ENCODE results near the gene DUSP12. TPM values are rescaled to one million over a fixed set of nuclear protein-coding genes. Genes with fewer than 3 reads are reported as not detected.

The DUSP12 gene
- total RNA-seq (2014; rRNA removed; shearing (Covaris generic)) (27.4 and 34.2 TPM in 2 replicates), polyA plus RNA-seq (2016; fragmentation: Nextera tagmentation; extraction: Ambion mirVana) (29.9 and 34.9 TPM in 2 replicates)

DNA sequence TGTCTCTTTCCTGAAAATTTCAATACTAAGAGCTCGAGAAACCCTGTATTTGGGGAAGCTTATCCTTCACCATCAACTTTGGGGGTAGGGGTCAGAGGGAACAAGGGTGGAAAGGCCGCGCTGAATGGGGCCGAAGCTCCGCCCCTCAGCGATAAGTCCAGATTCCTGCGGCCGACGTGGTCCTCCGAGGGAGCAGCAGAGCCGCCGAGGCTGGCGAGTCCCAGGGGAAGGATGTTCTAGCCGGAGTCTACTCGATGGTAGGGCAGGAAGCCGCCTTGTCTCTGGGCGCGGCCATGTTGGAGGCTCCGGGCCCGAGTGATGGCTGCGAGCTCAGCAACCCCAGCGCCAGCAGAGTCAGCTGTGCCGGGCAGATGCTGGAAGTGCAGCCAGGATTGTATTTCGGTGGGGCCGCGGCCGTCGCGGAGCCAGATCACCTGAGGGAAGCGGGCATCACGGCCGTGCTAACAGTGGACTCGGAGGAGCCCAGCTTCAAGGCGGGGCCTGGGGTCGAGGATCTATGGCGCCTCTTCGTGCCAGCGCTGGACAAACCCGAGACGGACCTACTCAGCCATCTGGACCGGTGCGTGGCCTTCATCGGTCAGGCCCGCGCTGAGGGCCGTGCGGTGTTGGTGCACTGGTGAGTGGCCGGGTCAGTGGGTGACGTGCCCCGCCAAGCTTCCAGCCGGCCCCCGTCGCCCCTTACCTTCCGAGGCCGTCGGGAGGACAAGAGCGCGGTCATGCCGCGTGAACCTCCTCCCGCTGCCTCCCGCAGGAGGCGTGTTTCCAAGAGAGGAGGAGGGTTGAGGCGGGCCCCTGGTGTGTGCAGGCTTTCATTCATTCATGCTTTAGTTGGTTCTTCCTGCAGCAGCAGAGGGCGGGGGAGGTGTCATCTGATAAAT lies at the start of gene DUSP12:
DUSP12 (plus strand) TSS at position 278 of the 899 bp plus-strand sequence; CDS start at position 294, 16 bp downstream.
- H3K27me3 ChIP-seq (replicated peaks; ENCODE audit: insufficient read depth) = no peaks in the 10 kb centered on the region
- H2AFZ ChIP-seq = peak within 1 kb of the TSS; percentile 89
- peaks cover 46% of the 10 kb centered on the region for H3K79me2 ChIP-seq (ENCODE audit: insufficient read depth)
- H3K4me3 ChIP-seq = peak within 1 kb of the TSS; percentile 94
- H3K9ac ChIP-seq = peak within 1 kb of the TSS; percentile 95
- H3F3A ChIP-seq (ENCODE audit: insufficient read depth) = no peaks in the 10 kb centered on the region
- in situ Hi-C loops (cut with MboI) = loop anchor here (10.0 kb wide), 1 partner anchor 265 kb away; no protein-coding TSS in a partner anchor
- no peaks in the 10 kb centered on the region for H3K9me3 ChIP-seq (ENCODE audit: low read depth)
- H3K4me1 ChIP-seq (ENCODE audit: insufficient read depth) = peaks cover 19% of the 10 kb centered on the region
- peaks cover 32% of the 10 kb centered on the region for H3K36me3 ChIP-seq (ENCODE audit: low read depth)
- no peaks in the 10 kb centered on the region for H4K20me1 ChIP-seq (ENCODE audit: insufficient read depth)
- 1 to 2% methylated on average over 52 to 54 of the region's 65 CpGs for WGBS, 2 experiments (ENCODE audit: low coverage in 1 of 2, low lambda C conversion rate in 2 of 2, missing lambda C conversion rate in 2 of 2)
- peak; percentile 99 for DNase-seq
- H3K4me2 ChIP-seq (ENCODE audit: unreplicated experiment) = peak within 1 kb of the TSS; percentile 85
- TF ChIP-seq EZH2phosphoT487 (IDR thresholded peaks at IDR 0.05; ENCODE audit: insufficient read depth, low read depth) (no peak), EZH2 (IDR thresholded peaks at IDR 0.05; ENCODE audit: insufficient read depth, poor library complexity, severe bottlenecking) (no peak)
- H3K9me2 ChIP-seq (ENCODE audit: insufficient read depth) = no peaks in the 10 kb centered on the region
- peak within 1 kb of the TSS; percentile 96 for H3K27ac ChIP-seq

DNA sequence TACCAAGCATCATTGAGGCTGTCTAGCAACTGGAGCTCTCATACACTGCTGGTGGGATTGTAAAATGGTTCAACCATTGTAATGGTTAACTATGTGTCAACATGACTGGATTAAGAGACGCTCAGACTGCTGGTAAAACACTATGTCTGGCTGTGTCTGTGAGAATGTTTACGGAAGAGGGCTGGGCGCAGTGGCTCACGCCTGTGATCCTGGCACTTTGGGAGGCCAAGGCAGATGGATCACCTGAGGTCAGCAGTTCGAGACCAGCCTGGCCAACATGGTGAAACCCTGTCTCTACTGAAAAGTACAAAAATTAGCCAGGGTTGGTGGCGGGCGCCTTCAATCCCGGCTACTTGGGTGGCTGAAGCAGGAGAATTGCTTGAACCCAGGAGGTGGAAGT lies 47.3 kb upstream of the DUSP12 start:
- no peak overlapping the region for H3K4me3 ChIP-seq
- H3K9me2 ChIP-seq (ENCODE audit: insufficient read depth) = no peaks in the 10 kb centered on the region
- no peak overlapping the region for H3K9ac ChIP-seq
- in situ Hi-C loops (cut with MboI) = no loop called here
- no peak for DNase-seq
- no peak overlapping the region for H3K4me2 ChIP-seq (ENCODE audit: unreplicated experiment)
- no peaks in the 10 kb centered on the region for H3K27me3 ChIP-seq (replicated peaks; ENCODE audit: insufficient read depth)
- 78 to 80% methylated on average over 8 of the region's 8 CpGs for WGBS, 2 experiments (ENCODE audit: low coverage in 1 of 2, low lambda C conversion rate in 2 of 2, missing lambda C conversion rate in 2 of 2)
- peaks cover 16% of the 10 kb centered on the region for H3K4me1 ChIP-seq (ENCODE audit: insufficient read depth)
- no peaks in the 10 kb centered on the region for H3K36me3 ChIP-seq (ENCODE audit: low read depth)
- H2AFZ ChIP-seq = no peak overlapping the region
- TF ChIP-seq EZH2phosphoT487 (IDR thresholded peaks at IDR 0.05; ENCODE audit: insufficient read depth, low read depth) (no peak), EZH2 (IDR thresholded peaks at IDR 0.05; ENCODE audit: insufficient read depth, poor library complexity, severe bottlenecking) (no peak)
- H3F3A ChIP-seq (ENCODE audit: insufficient read depth) = peaks cover 11% of the 10 kb centered on the region
- H3K27ac ChIP-seq = no peak overlapping the region
- no peaks in the 10 kb centered on the region for H3K79me2 ChIP-seq (ENCODE audit: insufficient read depth)
- no peaks in the 10 kb centered on the region for H4K20me1 ChIP-seq (ENCODE audit: insufficient read depth)
- no peaks in the 10 kb centered on the region for H3K9me3 ChIP-seq (ENCODE audit: low read depth)

- WGBS, 2 experiments (ENCODE audit: low coverage in 1 of 2, low lambda C conversion rate in 2 of 2, missing lambda C conversion rate in 2 of 2) = 80 to 84% methylated on average over 4 of the region's 4 CpGs
Observed at GRCh38 chr1:161705537-161705936, 44.0 kb upstream of the DUSP12 start.

GRCh38 chr1:161706113-161706481 lies 43.5 kb upstream of the DUSP12 start:
- H2AFZ ChIP-seq = peak overlapping the region; percentile 68

More at GRCh38 chr1:161705537-161705936, 44.0 kb upstream of the DUSP12 start:
- peak overlapping the region; percentile 96 for H3K27ac ChIP-seq
- H4K20me1 ChIP-seq (ENCODE audit: insufficient read depth) = no peaks in the 10 kb centered on the region
- H3F3A ChIP-seq (ENCODE audit: insufficient read depth) = peaks cover 18% of the 10 kb centered on the region
- no peaks in the 10 kb centered on the region for H3K9me2 ChIP-seq (ENCODE audit: insufficient read depth)
- H3K36me3 ChIP-seq (ENCODE audit: low read depth) = no peaks in the 10 kb centered on the region
- peaks cover 27% of the 10 kb centered on the region for H3K4me1 ChIP-seq (ENCODE audit: insufficient read depth)
- H3K9ac ChIP-seq = no peak overlapping the region; the same call in 1 of the 2 replicates
- no peaks in the 10 kb centered on the region for H3K79me2 ChIP-seq (ENCODE audit: insufficient read depth)
- no peak overlapping the region for H3K4me2 ChIP-seq (ENCODE audit: unreplicated experiment)
- in situ Hi-C loops (cut with MboI) = no loop called here
- H3K27me3 ChIP-seq (replicated peaks; ENCODE audit: insufficient read depth) = no peaks in the 10 kb centered on the region
- H3K4me3 ChIP-seq = no peak overlapping the region
- H3K9me3 ChIP-seq (ENCODE audit: low read depth) = no peaks in the 10 kb centered on the region
- TF ChIP-seq EZH2 (IDR thresholded peaks at IDR 0.05; ENCODE audit: insufficient read depth, poor library complexity, severe bottlenecking) (no peak), EZH2phosphoT487 (IDR thresholded peaks at IDR 0.05; ENCODE audit: insufficient read depth, low read depth) (no peak)
- peak; percentile 4 for DNase-seq
- H2AFZ ChIP-seq = no peak overlapping the region

More at GRCh38 chr1:161706113-161706481, 43.5 kb upstream of the DUSP12 start:
- Histone ChIP-seq H3K9me2 (ENCODE audit: insufficient read depth) (no peaks in the 10 kb centered on the region), H3K4me1 (ENCODE audit: insufficient read depth) (peaks cover 27% of the 10 kb centered on the region), H3K4me3 (no peak overlapping the region), H4K20me1 (ENCODE audit: insufficient read depth) (no peaks in the 10 kb centered on the region), H3K4me2 (ENCODE audit: unreplicated experiment) (peak overlapping the region; percentile 21), H3K9me3 (ENCODE audit: low read depth) (no peaks in the 10 kb centered on the region), H3K79me2 (ENCODE audit: insufficient read depth) (no peaks in the 10 kb centered on the region), H3K36me3 (ENCODE audit: low read depth) (no peaks in the 10 kb centered on the region), H3K9ac (peak overlapping the region; percentile 73), H3K27ac (peak overlapping the region; percentile 96), H3F3A (ENCODE audit: insufficient read depth) (peaks cover 18% of the 10 kb centered on the region), H3K27me3 (replicated peaks; ENCODE audit: insufficient read depth) (no peaks in the 10 kb centered on the region)
- no peak for TF ChIP-seq EZH2phosphoT487 (IDR thresholded peaks at IDR 0.05; ENCODE audit: insufficient read depth, low read depth)
- no peak for TF ChIP-seq EZH2 (IDR thresholded peaks at IDR 0.05; ENCODE audit: insufficient read depth, poor library complexity, severe bottlenecking)
- in situ Hi-C loops (cut with MboI) = no loop called here
- peak; percentile 84 for DNase-seq
- 7 to 17% methylated on average over 3 of the region's 3 CpGs for WGBS, 2 experiments (ENCODE audit: low coverage in 1 of 2, low lambda C conversion rate in 2 of 2, missing lambda C conversion rate in 2 of 2)
